Body of pancreas (tissue), 4 donors: ENCODE data around the gene FPR1. TPM values are rescaled to one million over a fixed set of nuclear protein-coding genes. Genes with fewer than 3 reads are reported as not detected.
"Not testable (repeated sequence)": the region's sequence is repeated elsewhere in the genome, so short reads cannot be mapped to it uniquely, and the experiment has no call there.

Experiments used
- ATAC-seq: fragments of 150-250 bp; one replicate; pipeline ENCODE4 v1.9.1; 2016
- DNase-seq, 4 donors: peaks; one replicate each; pipeline ENCODE4 v3.0.0-alpha.2; 2019
- H3K27ac ChIP-seq, 4 donors: fragments of 200-600 bp; sonication (generic); 1 replicate in 3 of 4; 2 replicates in 1 of 4; pipeline versions ENCODE4 v1.5.1 to v1.6.1; 2016 to 2019; ENCODE audit warnings: mild to moderate bottlenecking in 1 of 4, mixed read lengths in 1 of 4, moderate library complexity in 1 of 4
- H3K27me3 ChIP-seq, 2 donors: fragments of 200-600 bp; sonication (generic); one replicate each; pipeline ENCODE4 v1.6.0; 2016; ENCODE audit warnings: mild to moderate bottlenecking in 1 of 2
- H3K36me3 ChIP-seq, 2 donors: fragments of 200-600 bp; sonication (generic); replicated peaks in 1 of 2; 2 replicates each; pipeline ENCODE4 v1.5.1; 2016; ENCODE audit warnings: low read depth in 2 of 2; ENCODE audit not compliant: insufficient read depth in 1 of 2
- H3K4me1 ChIP-seq: fragments of 200-600 bp; sonication (generic); one replicate; pipeline ENCODE4 v1.6.0; 2016
- H3K4me3 ChIP-seq, 2 donors: fragments of 200-600 bp; sonication (generic); 1 replicate in 1 of 2; 2 replicates in 1 of 2; pipeline ENCODE4 v1.5.1; 2016 to 2019
- H3K9me3 ChIP-seq, 3 donors: fragments of 200-600 bp; sonication (generic); 1 replicate in 2 of 3; 2 replicates in 1 of 3; pipeline ENCODE4 v1.5.1; 2016
- POLR2A ChIP-seq, 3 donors: fragments of 450-650 bp; IDR thresholded peaks; one replicate each; pipeline ENCODE4 v1.6.1; 2016; ENCODE audit warnings: antibody characterized with exemption in 3 of 3, mild to moderate bottlenecking in 2 of 3
- WGBS, 2 donors: methylation state at CpG; one replicate each; pipeline ENCODE4 v1.1.5; 2017; 5-methylcytosine and 5-hydroxymethylcytosine counted together
- intact Hi-C: fragments of 100-400 bp; cut with DNase I; formaldehyde crosslinking; loops from one replicate; pipeline ENCODE4 v1.15.1; 2023
- total RNA-seq, 2 donors: library from RNA; depleted of rRNA; stranded (reverse); fragments of >200 nt; gene quantifications; one replicate each; pipeline ENCODE4 v1.1.0, GENCODE V29; 2016
- TF ChIP-seq, protein P1 (sequence below), 7 experiments: fragments of 450-650 bp in 4 of 7; fragments of 200-600 bp in 3 of 7; sonication (generic) in 3 of 7; IDR thresholded peaks; one replicate each; pipeline ENCODE4 v1.5.1; 2016 to 2019; ENCODE audit warnings: antibody characterized with exemption in 7 of 7

Gene FPR1
- total RNA-seq, 2 donors from 2014 or later = 4.7 TPM; not detected in 1

DNA sequence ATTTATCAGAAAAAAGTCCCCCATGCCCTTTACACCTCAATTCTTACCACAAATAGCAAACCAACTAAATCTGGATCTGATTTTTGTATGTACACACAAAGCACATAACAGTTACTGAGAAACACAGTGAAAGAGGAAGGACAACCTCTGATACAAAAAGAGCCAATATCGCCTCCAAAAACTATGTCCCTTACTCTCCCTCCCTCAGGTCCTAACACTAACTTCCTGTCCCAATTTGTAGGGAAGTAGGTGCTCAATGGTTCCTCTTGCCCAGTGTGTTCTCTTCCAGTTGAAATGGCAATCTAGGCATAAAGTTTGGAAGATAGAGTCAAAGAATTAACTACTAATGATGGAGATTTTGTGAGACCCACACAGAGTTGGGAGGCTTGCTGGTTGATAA lies 27.5 kb upstream of the FPR1 start:
- Histone ChIP-seq H3K4me3 (no peak overlapping the region), H3K27me3 (no peaks in the 10 kb centered on the region), H3K27ac (no peak overlapping the region), H3K4me1 (no peaks in the 10 kb centered on the region), H3K9me3 (no peaks in the 10 kb centered on the region), H3K36me3 (no peaks in the 10 kb centered on the region)
- 25 to 57% methylated on average over 1 of the region's 1 CpG for WGBS, 2 donors
- intact Hi-C loops = no loop called here
- no peak for TF ChIP-seq POLR2A (IDR thresholded peaks at IDR 0.05)
- TF ChIP-seq, protein P1, sequence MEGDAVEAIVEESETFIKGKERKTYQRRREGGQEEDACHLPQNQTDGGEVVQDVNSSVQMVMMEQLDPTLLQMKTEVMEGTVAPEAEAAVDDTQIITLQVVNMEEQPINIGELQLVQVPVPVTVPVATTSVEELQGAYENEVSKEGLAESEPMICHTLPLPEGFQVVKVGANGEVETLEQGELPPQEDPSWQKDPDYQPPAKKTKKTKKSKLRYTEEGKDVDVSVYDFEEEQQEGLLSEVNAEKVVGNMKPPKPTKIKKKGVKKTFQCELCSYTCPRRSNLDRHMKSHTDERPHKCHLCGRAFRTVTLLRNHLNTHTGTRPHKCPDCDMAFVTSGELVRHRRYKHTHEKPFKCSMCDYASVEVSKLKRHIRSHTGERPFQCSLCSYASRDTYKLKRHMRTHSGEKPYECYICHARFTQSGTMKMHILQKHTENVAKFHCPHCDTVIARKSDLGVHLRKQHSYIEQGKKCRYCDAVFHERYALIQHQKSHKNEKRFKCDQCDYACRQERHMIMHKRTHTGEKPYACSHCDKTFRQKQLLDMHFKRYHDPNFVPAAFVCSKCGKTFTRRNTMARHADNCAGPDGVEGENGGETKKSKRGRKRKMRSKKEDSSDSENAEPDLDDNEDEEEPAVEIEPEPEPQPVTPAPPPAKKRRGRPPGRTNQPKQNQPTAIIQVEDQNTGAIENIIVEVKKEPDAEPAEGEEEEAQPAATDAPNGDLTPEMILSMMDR (IDR thresholded peaks at IDR 0.05) = no peak
- DNase-seq = no peak
- no peak for ATAC-seq

DNA sequence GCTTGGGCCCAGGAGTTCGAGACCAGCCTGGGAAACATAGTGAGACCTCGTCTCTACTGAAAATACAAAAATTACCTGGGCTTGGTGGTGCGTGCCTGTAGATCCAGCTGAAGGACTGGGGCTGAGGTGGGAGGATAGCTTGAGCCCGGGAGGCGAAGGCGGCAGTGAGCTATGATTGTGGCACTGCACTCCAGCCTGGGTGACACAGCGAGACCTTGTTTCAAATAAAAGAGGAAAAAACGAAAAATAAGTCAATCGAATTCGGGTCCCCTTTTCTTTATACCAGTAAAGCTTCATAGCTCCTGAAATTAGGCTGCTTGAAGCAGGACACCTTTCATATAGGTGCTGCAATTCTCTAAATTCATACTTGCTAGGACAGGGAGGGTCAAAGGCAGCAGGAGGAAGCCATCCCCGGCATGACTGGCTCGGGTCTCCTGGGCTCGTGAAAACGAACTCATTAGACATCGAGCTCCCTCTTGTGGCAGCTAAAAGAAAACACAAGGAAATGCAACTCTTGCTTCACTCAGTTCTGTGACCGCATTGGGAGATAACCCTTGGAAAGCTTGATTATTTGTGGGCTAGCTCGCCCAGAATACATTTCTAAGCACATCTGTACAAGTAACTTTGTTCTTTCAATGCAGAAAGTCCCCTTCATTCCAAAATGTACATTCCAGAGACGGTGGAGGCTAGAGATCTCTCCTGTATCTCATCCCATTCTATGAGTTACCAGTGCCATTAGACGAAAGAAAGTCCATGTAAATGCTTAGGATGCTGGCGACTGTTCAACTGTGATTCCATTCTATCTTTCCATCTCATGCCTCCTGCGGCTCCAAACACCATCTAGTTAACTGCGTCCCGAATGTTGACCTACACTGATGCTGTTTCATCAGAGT lies 26.1 kb upstream of the FPR1 start:
- DNase-seq (peak; percentile 48 to 75 (median 68)), ATAC-seq (peak; percentile 62)
- no peak overlapping the region for H3K4me3 ChIP-seq
- no peaks in the 10 kb centered on the region for H3K9me3 ChIP-seq
- WGBS, 2 donors = 22 to 29% methylated on average over 19 to 23 of the region's 23 CpGs
- intact Hi-C loops = no loop called here
- no peaks in the 10 kb centered on the region for H3K27me3 ChIP-seq
- H3K4me1 ChIP-seq = no peaks in the 10 kb centered on the region
- TF ChIP-seq, protein P1 (IDR thresholded peaks at IDR 0.05) = peak; percentile 26 to 78 (median 62)
- no peak for TF ChIP-seq POLR2A (IDR thresholded peaks at IDR 0.05)
- no peaks in the 10 kb centered on the region for H3K36me3 ChIP-seq
- H3K27ac ChIP-seq = no peak overlapping the region

DNA sequence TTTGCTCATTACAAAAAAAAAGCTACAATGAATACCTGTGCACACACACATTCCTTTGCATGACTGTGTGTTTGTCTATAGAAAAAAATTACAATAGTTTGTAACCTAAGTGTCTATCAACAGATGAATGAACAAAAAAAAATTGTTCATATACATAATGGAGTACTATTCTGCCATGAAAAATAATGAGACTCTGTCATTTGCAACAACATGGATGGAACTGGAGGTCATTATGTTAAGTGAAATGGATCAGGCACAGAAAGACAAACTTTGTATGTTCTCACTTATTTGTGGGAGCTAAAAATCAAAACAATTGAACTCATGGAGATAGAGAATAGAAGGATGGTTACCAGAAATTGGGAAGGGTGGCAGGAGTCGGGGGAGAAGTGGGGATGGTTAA lies 24.9 kb upstream of the FPR1 start:
- 59 to 69% methylated on average over 1 of the region's 1 CpG for WGBS, 2 donors
- H3K27ac ChIP-seq, H3K4me1 ChIP-seq, H3K9me3 ChIP-seq, ATAC-seq, H3K27me3 ChIP-seq, H3K36me3 ChIP-seq, intact Hi-C loops, H3K4me3 ChIP-seq, DNase-seq: not testable (repeated sequence)

DNA sequence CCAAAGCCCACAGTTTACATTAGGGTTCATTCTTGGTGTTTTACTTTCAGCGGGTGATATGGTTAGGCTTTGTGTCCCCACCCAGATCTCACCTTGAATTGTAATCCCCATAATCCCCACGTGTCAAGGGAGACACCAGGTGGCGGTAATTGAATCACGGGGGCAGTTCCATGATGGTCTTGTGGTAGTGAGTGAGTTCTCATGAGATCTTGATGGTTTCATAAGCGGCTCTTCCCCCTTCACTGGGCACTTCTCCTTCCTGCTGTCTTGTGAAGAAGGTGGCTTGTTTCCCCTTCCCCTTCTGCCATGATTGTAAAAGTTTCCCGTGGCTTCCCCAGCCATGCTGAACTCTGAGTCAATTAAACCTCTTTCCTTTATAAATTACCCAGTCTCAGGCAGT lies 21.3 kb upstream of the FPR1 start:
- Histone ChIP-seq H3K4me1 (no peaks in the 10 kb centered on the region), H3K36me3 (no peaks in the 10 kb centered on the region), H3K4me3 (no peak overlapping the region), H3K27me3 (no peaks in the 10 kb centered on the region), H3K9me3 (no peaks in the 10 kb centered on the region), H3K27ac (no peak overlapping the region)
- 31 to 62% methylated on average over 6 of the region's 6 CpGs for WGBS, 2 donors
- intact Hi-C loops = no loop called here
- DNase-seq = no peak
- ATAC-seq = no peak
- TF ChIP-seq, protein P1 (IDR thresholded peaks at IDR 0.05) = no peak

DNA sequence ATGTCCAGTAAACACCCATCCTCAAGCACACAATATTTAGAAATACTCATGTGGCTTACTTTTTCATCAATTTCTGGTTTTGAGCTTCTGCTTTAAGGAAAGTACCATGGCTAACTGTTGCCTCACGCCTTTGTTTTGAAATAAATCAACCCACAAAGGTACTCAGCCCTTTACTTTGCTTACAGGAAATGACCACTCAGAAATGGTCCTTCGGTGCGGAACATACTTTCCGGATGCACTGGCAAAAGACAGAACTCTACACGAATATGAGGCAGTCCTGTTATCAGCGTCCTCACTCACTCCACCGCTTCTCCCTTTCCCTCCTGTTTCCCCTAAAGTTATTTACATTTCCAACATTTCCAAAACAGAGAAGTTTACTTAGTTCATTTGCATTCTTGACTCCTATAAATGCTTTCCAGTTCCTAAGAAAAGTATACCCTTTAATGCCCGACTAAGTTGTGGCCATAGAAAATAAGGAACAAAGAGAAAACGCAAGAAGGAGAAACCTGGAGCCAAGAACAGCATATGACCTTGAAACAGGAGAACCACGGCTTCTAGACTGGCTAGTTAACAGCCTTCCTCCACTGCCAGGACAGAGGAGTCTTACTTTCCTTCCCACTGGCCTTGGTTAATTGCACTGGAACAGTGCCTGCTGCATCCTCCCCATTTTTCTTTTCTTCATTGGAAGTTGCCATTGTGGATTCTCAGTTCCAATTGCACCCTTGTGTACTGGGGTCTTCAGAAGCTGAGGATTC lies 19.9 kb upstream of the FPR1 start:
- intact Hi-C loops = no loop called here
- DNase-seq (peak in 1 of 4 donors; percentile 46), ATAC-seq (no peak)
- WGBS, 2 donors = 29 to 41% methylated on average over 10 of the region's 10 CpGs
- H3K9me3 ChIP-seq = no peaks in the 10 kb centered on the region
- TF ChIP-seq POLR2A (IDR thresholded peaks at IDR 0.05) = peak in 1 of 3 donors; percentile 13
- TF ChIP-seq, protein P1 (IDR thresholded peaks at IDR 0.05) = no peak
- H3K27ac ChIP-seq = peak overlapping the region in 1 of 4 donors; percentile 53
- no peaks in the 10 kb centered on the region for H3K4me1 ChIP-seq
- H3K27me3 ChIP-seq = no peaks in the 10 kb centered on the region
- H3K36me3 ChIP-seq = no peaks in the 10 kb centered on the region
- no peak overlapping the region for H3K4me3 ChIP-seq
